ENCODE data around the gene NEFH. TPM values are rescaled to one million over a fixed set of nuclear protein-coding genes. Genes with fewer than 3 reads are reported as not detected.
A peak's percentile ranks its signal among the peaks of the same experiment; 100 is the strongest.

NEFH gene
- total RNA-seq, 1 donor from 2014 or later, result 0.72 TPM

DNA sequence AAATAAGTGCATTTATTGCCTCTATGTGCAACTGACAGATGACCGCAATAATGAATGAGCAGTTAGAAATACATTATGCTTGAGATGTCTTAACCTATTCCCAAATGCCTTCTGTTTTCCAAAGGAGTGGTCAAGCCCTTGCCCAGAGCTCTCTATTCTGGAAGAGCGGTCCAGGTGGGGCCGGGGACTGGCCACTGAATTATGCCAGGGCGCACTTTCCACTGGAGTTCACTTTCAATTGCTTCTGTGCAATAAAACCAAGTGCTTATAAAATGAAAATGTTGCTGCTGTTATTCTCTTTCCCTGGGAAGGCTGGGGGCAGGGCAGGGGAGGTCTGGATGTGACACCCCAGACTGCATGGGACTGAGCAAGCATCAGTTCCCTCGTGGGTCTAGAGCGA lies 11.0 kb downstream of the NEFH start:
- DNase-seq (ENCODE audit: low spot score), result no peak

DNA sequence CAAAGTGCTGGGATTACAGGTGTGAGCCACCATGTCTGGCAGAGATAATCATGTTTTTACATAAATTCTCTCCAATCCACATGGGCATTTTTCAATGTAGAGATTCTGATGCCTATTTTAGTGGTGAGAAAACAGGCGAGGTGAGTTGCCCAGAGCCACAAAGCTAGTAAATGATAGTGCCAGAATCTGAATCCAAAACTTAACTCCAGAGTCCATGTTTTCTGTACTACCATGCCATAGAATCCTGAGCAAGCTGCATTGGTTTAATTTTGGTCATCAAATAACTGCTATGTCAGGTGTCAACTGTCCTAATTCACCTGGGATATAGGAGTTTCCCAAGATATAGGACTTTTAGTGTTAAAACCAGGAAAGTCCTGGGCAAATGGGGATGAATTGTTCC lies 13.6 kb downstream of the NEFH start:
- DNase-seq (ENCODE audit: low spot score), result no peak

DNA sequence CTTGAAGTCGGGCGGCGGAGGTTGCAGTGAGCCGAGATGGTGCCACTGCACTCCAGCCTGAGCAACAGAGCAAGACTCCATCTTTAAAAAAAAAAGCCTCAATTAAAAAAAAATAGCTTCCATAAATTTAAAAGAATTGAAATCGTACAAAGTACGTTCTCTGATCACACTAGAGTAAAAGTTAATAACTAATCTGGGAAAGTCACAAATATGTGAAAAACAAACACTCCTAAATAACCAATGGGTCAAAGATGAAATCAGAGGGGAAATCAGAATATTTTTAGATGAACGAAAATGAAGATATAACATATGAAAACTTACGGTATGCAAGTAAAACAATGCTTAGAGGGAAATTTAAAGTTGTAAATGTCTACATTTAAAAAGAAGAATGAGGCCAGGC lies 19.8 kb downstream of the NEFH start:
- no peak for DNase-seq (ENCODE audit: low spot score)

DNA sequence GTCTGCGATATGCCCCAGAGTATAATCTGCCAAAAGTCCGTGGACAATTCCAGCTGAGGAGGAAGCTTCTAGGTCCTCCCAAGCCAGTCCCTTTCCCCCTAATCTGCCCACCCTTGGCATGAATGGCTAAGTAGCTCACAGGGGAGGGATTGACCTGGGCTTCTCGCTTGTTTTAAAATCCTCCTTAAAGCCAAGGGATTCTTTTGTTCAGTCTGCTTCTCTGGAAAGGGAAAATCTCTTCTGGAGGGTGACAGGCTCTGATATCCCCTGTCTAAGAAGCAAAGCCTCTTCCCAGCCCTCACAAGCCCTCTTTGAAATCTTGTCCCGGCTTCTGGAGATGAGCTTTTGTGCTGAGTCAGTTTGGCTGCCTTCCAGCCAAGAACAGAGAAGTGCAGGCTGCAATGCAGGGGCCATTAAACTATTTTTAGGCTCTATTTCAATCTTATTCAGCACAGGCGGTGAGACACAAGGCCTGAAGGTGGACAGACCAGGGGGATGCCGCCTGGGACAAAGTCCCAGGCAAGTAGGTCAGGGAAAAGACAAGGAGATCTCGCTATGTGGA lies 23.9 kb downstream of the NEFH start:
- peak; percentile 96 for DNase-seq (ENCODE audit: low spot score)

DNA sequence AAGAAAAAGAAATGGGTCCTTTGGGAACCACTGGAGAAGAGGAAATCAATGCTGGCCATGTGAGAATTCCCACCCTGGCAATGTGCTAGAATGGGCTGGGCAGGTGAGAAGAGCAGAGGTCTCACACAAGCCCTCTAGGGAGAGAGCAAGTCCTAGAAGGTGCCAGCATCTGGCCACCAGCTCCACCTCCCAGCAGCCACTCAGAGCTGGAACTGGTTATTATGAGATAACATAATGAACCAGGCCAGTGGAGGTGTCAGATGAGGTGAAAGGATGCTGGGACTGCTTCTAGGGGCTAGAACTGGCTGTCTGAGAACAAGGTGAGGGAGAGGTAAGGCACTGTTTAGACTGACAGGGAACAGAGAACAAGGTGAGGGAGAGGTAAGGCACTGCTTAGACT lies 29.3 kb downstream of the NEFH start:
- no peak for DNase-seq (ENCODE audit: low spot score)

DNA sequence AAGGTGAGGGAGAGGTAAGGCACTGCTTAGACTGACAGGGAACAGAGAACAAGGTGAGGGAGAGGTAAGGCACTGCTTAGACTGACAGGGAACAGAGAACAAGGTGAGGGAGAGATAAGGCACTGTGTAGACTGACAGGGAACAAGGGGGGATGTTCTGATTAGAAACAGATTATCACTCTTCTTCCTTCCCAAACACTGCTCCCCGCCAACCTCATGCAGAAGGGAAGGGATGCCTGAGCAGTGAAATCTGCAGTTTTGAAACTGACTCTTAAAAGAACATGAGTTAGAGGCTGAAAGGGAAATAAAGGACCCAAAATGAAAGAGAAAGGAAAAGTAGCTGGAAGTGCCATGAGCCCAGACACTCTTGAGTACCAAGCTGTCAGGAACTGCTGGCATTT lies 29.8 kb downstream of the NEFH start:
- no peak for DNase-seq (ENCODE audit: low spot score)

- no peak for DNase-seq (ENCODE audit: low spot score)
Measured at GRCh38 chr22:29510542-29510941, 30.5 kb downstream of the NEFH start.

- DNase-seq (ENCODE audit: low spot score), result no peak
Measured at GRCh38 chr22:29511126-29511862, 31.3 kb downstream of the NEFH start.

GRCh38 chr22:29512031-29512430 lies 32.0 kb downstream of the NEFH start:
- no peak for DNase-seq (ENCODE audit: low spot score)

DNA sequence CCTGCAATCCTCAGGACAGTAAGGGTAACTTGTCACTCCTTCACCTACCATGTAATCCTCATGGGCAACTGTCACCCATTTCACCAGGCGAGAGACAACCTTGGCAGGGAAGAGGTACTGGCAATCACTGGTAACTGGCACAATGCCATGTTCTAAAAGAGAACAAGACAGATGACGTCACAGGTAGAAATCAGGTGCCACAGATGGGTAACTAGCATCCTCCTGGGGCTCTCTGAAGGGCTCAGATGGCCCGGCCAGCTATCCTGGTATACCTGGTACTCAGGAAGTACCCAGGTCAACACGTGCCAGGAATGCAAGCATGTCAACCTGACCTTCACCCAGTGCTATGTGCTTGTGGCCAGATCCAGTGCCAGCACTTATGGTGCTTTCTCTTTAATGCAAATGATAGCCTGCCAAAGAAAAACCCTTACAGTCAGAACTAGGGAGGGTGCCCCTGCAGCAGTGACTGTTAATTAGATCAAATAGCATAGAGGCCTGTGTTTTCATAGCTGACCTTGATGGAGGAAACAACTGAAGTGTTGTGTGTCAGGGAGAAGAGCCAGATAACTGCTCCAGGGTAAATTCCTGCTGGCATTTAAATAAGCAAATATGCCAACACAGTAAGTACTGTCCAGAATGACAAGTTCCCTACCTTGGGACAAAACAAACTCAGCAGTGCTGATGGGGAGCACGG lies 37.3 kb downstream of the NEFH start:
- DNase-seq (ENCODE audit: low spot score), result no peak

GRCh38 chr22:29518427-29518826 lies 38.4 kb downstream of the NEFH start:
- DNase-seq (ENCODE audit: low spot score), result no peak

GRCh38 chr22:29519996-29520395 lies 40.0 kb downstream of the NEFH start:
- DNase-seq (ENCODE audit: low spot score), result no peak

- DNase-seq (ENCODE audit: low spot score), result no peak
Measured at GRCh38 chr22:29520851-29521250, 40.8 kb downstream of the NEFH start.

- DNase-seq (ENCODE audit: low spot score), result no peak
Measured at GRCh38 chr22:29521526-29521925, 41.5 kb downstream of the NEFH start.

DNA sequence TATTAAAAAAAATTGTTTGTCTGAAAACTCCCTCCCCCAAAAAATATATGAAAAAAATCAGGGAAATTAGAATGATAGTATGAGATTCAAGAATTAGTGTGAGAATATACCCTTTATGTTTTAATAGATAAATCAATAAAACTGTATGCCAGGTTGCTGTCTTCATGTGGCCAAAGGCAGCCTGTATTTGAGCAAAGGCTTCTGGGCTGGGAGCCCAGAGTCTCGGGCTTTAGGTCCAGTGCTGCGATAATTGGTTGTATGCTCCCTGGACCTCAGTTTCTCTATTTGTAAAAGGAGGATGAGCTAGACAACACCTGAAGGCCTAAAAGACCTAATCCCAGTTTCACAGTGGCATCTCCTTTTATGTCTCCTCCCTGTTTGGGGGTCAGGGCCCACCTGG lies 43.7 kb downstream of the NEFH start:
- no peak for DNase-seq (ENCODE audit: low spot score)

DNA sequence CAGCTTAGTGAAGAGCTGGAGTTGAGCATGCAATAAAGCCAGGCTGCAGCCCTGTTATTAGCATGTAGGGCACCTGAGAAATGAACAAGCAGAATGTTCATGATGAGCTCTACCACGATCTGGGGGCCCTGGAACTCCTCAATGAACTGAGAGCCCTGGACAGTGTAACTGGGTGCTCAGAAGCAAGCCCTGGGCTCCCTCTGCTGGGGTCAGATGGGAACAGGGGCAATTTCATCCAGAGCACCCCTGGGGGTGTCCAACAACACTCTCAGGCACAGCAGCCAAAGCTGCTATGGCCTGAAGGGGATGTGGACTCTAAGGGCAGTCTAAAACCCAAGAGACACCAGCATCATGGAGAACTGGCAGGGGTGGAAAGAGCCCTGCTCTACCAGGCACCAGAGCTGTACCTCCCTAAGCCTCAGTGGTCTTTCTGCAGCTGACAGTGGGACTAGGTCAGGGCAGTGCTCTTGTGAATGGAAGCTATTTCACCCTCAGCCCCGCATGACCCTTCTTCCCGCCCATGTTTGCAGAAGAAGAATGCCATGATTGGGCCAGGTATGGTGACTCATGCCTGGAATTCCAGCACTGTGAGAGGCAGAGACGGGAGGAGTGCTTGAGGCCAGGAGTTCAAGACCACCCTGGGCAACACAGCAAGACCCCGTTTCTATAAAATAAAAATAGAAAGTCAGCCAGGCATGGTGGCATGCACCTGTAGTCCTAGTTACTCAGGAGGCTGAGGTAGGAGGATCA lies 44.6 kb downstream of the NEFH start:
- DNase-seq (ENCODE audit: low spot score), result no peak

GRCh38 chr22:29528144-29528543 lies 48.1 kb downstream of the NEFH start:
- DNase-seq (ENCODE audit: low spot score), result no peak

DNA sequence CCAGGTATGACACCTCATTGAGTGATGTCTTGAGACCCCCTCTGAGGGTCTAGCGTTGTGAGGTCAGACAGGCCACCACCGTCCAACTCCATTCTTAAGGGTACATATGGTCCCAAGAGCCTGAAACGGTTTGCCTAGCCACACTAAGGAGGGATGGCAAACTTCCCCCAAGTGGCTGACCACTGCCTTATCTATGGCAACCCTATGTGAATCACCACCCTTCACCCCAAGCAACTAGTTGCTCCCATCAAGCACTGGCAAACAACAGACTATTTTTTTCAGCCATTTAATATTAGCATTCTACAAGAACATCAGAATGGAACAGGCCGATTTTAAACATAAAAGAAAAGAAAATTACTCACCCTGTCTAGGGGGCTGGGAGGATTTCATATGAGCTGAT lies 50.7 kb downstream of the NEFH start:
- no peak for DNase-seq (ENCODE audit: low spot score)

GRCh38 chr22:29531419-29531818 lies 51.4 kb downstream of the NEFH start:
- DNase-seq (ENCODE audit: low spot score), result no peak

- DNase-seq (ENCODE audit: low spot score), result no peak
Measured at GRCh38 chr22:29536411-29536810, 56.4 kb downstream of the NEFH start.

GRCh38 chr22:29539105-29539504 lies 59.1 kb downstream of the NEFH start:
- DNase-seq (ENCODE audit: low spot score), result no peak
